WTC11 (cell line): ENCODE results near the gene MXD3. TPM values are rescaled to one million over a fixed set of nuclear protein-coding genes. Genes with fewer than 3 reads are reported as not detected.

Source experiments
- ATAC-seq: fragments of 200-7000 bp; cut with Tn5 transposase; 2 replicates; pipeline ENCODE4 v1.10.0; 2021; ENCODE audit warnings: mild to moderate bottlenecking, moderate library complexity
- CTCF ChIA-PET: fragments of 300-600 bp; sonication (Branson Sonifier 250); formaldehyde crosslinking; loops from one replicate; lab custom pipeline; 2021; ENCODE audit warnings: antibody characterized with exemption; lab: Charles Lee
- POLR2A ChIA-PET: fragments of 350-600 bp; sonication (Branson Sonifier 250); formaldehyde crosslinking; loops from one replicate; lab custom pipeline; 2021; ENCODE audit warnings: antibody characterized with exemption; lab: Charles Lee
- DNase-seq: peaks from one replicate; pipeline ENCODE4 v3.0.0; 2021; ENCODE audit warnings: low spot score
- H3K27ac Mint-ChIP-seq: 2 replicates; pipeline ENCODE4 v1.8.0; 2021; ENCODE audit warnings: mixed read lengths
- H3K27me3 Mint-ChIP-seq: 2 replicates; pipeline ENCODE4 v1.8.0; 2021; ENCODE audit warnings: low read depth, mild to moderate bottlenecking, moderate library complexity, mixed read lengths
- H3K36me3 Mint-ChIP-seq: 2 replicates; pipeline ENCODE4 v1.8.0; 2021; ENCODE audit warnings: mixed read lengths
- H3K4me1 Mint-ChIP-seq: 2 replicates; pipeline ENCODE4 v1.8.0; 2022; ENCODE audit warnings: mixed read lengths
- H3K4me3 Mint-ChIP-seq: 2 replicates; pipeline ENCODE4 v1.8.0; 2021; ENCODE audit warnings: mild to moderate bottlenecking, moderate library complexity, mixed read lengths
- H3K9me3 Mint-ChIP-seq: 2 replicates; pipeline ENCODE4 v1.8.0; 2021; ENCODE audit warnings: mixed read lengths
- ATF1 ChIP-seq: sonication (generic); formaldehyde crosslinking; IDR thresholded peaks from 2 replicates; pipeline ENCODE4 v1.8.1; 2023; ENCODE audit warnings: mild to moderate bottlenecking, moderate library complexity, missing genetic modification reagents
- CBFB ChIP-seq: sonication (generic); formaldehyde crosslinking; IDR thresholded peaks from 2 replicates; pipeline ENCODE4 v1.8.1; 2022; ENCODE audit warnings: mild to moderate bottlenecking, low read depth, missing genetic modification reagents
- CDX4 ChIP-seq: fragments of 250-450 bp; sonication (Bioruptor Pico); IDR thresholded peaks from 2 replicates; pipeline ENCODE4 v1.9.0; 2021; ENCODE audit warnings: moderate library complexity, mild to moderate bottlenecking, inconsistent platforms, borderline replicate concordance
- CREM ChIP-seq: sonication (generic); formaldehyde crosslinking; IDR thresholded peaks from 2 replicates; pipeline ENCODE4 v1.8.1; 2022; ENCODE audit warnings: mild to moderate bottlenecking, missing genetic modification reagents, moderate library complexity
- IRF2 ChIP-seq: sonication (generic); formaldehyde crosslinking; IDR thresholded peaks from 2 replicates; pipeline ENCODE4 v1.8.0; 2022; ENCODE audit warnings: low read depth, missing genetic modification reagents, borderline replicate concordance
- MLX ChIP-seq: sonication (generic); formaldehyde crosslinking; IDR thresholded peaks from 2 replicates; pipeline ENCODE4 v1.8.1; 2023; ENCODE audit warnings: mild to moderate bottlenecking, missing genetic modification reagents, moderate library complexity
- NFATC4 ChIP-seq: fragments of 250-450 bp; sonication (Bioruptor Pico); IDR thresholded peaks from 2 replicates; pipeline ENCODE4 v1.9.0; 2021; ENCODE audit warnings: mild to moderate bottlenecking
- NR3C1 ChIP-seq: sonication (generic); formaldehyde crosslinking; conservative IDR thresholded peaks from 2 replicates; pipeline ENCODE4 v1.8.1; 2023; ENCODE audit warnings: low read depth, mild to moderate bottlenecking, missing genetic modification reagents
- OVOL2 ChIP-seq: fragments of 250-450 bp; sonication (Bioruptor Pico); IDR thresholded peaks from 2 replicates; pipeline ENCODE4 v1.9.0; 2021; ENCODE audit warnings: mild to moderate bottlenecking, borderline replicate concordance
- PREB ChIP-seq: sonication (generic); formaldehyde crosslinking; IDR thresholded peaks from 2 replicates; pipeline ENCODE4 v1.8.1; 2022; ENCODE audit warnings: mild to moderate bottlenecking, missing genetic modification reagents, moderate library complexity, borderline replicate concordance
- SMAD3 ChIP-seq: sonication (generic); formaldehyde crosslinking; IDR thresholded peaks from 2 replicates; pipeline ENCODE4 v1.8.0; 2022; ENCODE audit warnings: missing genetic modification reagents, mild to moderate bottlenecking, borderline replicate concordance
- SP1 ChIP-seq: sonication (generic); formaldehyde crosslinking; conservative IDR thresholded peaks from 2 replicates; pipeline ENCODE4 v1.8.1; 2022; ENCODE audit warnings: missing genetic modification reagents
- TEAD1 ChIP-seq: sonication (generic); formaldehyde crosslinking; IDR thresholded peaks from 2 replicates; pipeline ENCODE4 v1.8.0; 2022; ENCODE audit warnings: mild to moderate bottlenecking, missing genetic modification reagents
- TEAD4 ChIP-seq: sonication (generic); formaldehyde crosslinking; IDR thresholded peaks from 2 replicates; pipeline ENCODE4 v1.8.0; 2022; ENCODE audit warnings: mild to moderate bottlenecking, missing genetic modification reagents
- TP53 ChIP-seq: sonication (generic); formaldehyde crosslinking; IDR thresholded peaks from 2 replicates; pipeline ENCODE4 v1.8.1; 2023; ENCODE audit warnings: mild to moderate bottlenecking, missing genetic modification reagents
- USF1 ChIP-seq: sonication (generic); formaldehyde crosslinking; IDR thresholded peaks from 2 replicates; pipeline ENCODE4 v1.8.0; 2022; ENCODE audit warnings: mild to moderate bottlenecking, missing genetic modification reagents
- ZNF416 ChIP-seq: fragments of 250-450 bp; sonication (Bioruptor Pico); IDR thresholded peaks from 2 replicates; pipeline ENCODE4 v1.9.0; 2021; ENCODE audit warnings: mild to moderate bottlenecking, inconsistent platforms
- total RNA-seq: library from RNA; stranded (reverse); gene quantifications from 3 replicates; pipeline ENCODE4 v1.2.3, GENCODE V29; 2021
- TF ChIP-seq, protein P1 (sequence below): sonication (generic); formaldehyde crosslinking; IDR thresholded peaks from 2 replicates; pipeline ENCODE4 v1.8.0; 2023; ENCODE audit warnings: mild to moderate bottlenecking, missing genetic modification reagents
- TF ChIP-seq, protein P2 (sequence below): sonication (generic); formaldehyde crosslinking; IDR thresholded peaks from 2 replicates; pipeline ENCODE4 v1.8.0; 2022; ENCODE audit warnings: mild to moderate bottlenecking, missing genetic modification reagents
- TF ChIP-seq, protein P3 (sequence below): sonication (generic); formaldehyde crosslinking; IDR thresholded peaks from 2 replicates; pipeline ENCODE4 v1.8.1; 2023; ENCODE audit warnings: mild to moderate bottlenecking, missing genetic modification reagents

MXD3 gene
- total RNA-seq, 1 experiment from 2014 or later: 25.7 TPM

DNA sequence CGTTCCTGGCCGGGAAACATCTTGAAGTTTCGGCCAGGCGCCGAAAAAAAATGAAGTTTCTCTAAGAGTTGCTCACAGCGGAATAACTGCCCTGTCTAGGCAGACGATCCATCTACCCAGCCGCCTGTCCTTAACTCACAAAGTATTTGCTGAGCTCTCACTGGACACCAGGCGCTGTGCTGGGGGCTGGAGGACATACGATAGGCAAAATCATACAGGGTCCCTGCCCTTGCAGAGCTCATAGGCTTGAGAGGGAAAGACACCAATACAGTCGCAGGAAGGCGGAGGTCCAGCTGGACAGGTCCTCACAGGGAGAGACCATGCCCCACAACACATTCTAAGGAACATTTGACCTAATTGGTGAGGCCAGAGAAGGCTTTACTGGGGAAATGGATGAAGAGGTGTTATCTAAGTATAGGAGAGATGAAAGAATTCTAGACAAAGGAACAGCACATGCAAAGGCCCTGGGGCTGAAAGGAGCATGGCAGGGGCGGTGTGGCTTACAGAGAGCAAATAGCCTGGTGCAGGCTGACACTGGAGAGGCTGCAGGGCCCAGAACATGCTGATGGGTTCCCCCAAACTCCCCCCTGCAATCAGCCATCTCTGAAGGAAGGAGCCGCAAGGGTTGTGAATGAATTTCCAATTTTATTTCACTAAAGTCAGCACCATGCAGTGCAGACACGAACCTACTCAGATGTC lies 2.0 kb upstream of the MXD3 start:
- no peaks in the 10 kb centered on the region for H3K27me3 Mint-ChIP-seq
- no peak for TF ChIP-seq NFATC4 (CRISPR knock-in tag)
- no peak for TF ChIP-seq SMAD3 (CRISPR knock-in tag)
- TF ChIP-seq CDX4 (CRISPR knock-in tag): no peak
- TF ChIP-seq CBFB: no peak
- no peak for TF ChIP-seq IRF2 (CRISPR knock-in tag)
- TF ChIP-seq TEAD4 (CRISPR knock-in tag): no peak
- TF ChIP-seq MLX (CRISPR knock-in tag): no peak
- TF ChIP-seq ZNF416 (CRISPR knock-in tag): no peak
- no peak for TF ChIP-seq NR3C1
- TF ChIP-seq TP53 (CRISPR knock-in tag): no peak
- TF ChIP-seq OVOL2 (CRISPR knock-in tag): no peak
- H3K36me3 Mint-ChIP-seq: peaks cover 2% of the 10 kb centered on the region; the same call in 1 of the 2 replicates
- DNase-seq: no peak
- ChIA-PET POLR2A (interaction anchor here (0.7 to 2.3 kb wide), 2 partner anchors 57 to 65 kb away, joined by 5 to 8 read pairs; no protein-coding TSS in a partner anchor), CTCF (interaction anchor here (0.8 to 4.5 kb wide), 11 partner anchors 12 to 202 kb away, joined by 3 to 91 read pairs (median 6); partner anchors contain the start of genes DOK3 and PRR7)
- ATAC-seq: no peak
- H3K9me3 Mint-ChIP-seq: no peaks in the 10 kb centered on the region
- peaks cover 25% of the 10 kb centered on the region for H3K4me1 Mint-ChIP-seq
- H3K27ac Mint-ChIP-seq: no peak overlapping the region
- H3K4me3 Mint-ChIP-seq: no peak overlapping the region

DNA sequence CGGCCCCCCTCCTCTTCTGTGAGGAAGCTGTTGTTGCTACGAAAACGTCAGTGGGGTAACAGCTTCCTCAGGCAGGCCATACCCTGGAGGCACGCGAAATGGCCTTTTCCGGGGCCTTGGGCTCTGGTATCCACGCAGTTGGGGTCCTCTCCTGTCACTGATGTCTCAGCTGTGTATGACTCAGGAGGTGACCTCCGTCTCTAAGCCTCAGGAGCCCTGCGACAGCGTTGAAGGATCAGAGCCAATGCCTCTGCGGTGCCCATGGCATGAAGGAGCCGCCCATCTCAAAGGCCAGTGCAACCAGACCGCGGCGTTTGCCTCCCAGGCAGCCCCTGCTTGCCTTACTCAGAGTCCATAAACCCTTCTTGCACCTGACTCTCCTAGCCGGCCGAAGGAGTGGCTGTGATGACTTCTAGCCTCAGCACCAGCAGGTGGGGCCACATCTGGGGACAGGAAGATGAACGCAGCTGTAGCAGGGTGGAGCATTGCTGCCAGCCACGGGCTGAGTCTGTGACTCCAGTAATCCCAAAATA lies 1.0 kb upstream of the MXD3 start:
- no peaks in the 10 kb centered on the region for H3K9me3 Mint-ChIP-seq
- peak overlapping the region; percentile 32; the same call in 1 of the 2 replicates for H3K27ac Mint-ChIP-seq
- H3K36me3 Mint-ChIP-seq: peaks cover 2% of the 10 kb centered on the region; the same call in 1 of the 2 replicates
- ChIA-PET CTCF (interaction anchor here (0.5 to 4.5 kb wide), 20 partner anchors 11 to 201 kb away, joined by 3 to 91 read pairs (median 6); partner anchors contain the start of genes PDLIM7 and PRR7), POLR2A (interaction anchor here (0.6 to 2.3 kb wide), 4 partner anchors 9 to 114 kb away, joined by 3 to 8 read pairs (median 4); partner anchors contain the start of genes GRK6, PRELID1 and RAB24)
- peaks cover 18% of the 10 kb centered on the region for H3K4me1 Mint-ChIP-seq
- ATAC-seq (peak; percentile 4), DNase-seq (peak; percentile 55)
- no peaks in the 10 kb centered on the region for H3K27me3 Mint-ChIP-seq
- peak overlapping the region; percentile 64 for H3K4me3 Mint-ChIP-seq
- TF ChIP-seq, protein P1, sequence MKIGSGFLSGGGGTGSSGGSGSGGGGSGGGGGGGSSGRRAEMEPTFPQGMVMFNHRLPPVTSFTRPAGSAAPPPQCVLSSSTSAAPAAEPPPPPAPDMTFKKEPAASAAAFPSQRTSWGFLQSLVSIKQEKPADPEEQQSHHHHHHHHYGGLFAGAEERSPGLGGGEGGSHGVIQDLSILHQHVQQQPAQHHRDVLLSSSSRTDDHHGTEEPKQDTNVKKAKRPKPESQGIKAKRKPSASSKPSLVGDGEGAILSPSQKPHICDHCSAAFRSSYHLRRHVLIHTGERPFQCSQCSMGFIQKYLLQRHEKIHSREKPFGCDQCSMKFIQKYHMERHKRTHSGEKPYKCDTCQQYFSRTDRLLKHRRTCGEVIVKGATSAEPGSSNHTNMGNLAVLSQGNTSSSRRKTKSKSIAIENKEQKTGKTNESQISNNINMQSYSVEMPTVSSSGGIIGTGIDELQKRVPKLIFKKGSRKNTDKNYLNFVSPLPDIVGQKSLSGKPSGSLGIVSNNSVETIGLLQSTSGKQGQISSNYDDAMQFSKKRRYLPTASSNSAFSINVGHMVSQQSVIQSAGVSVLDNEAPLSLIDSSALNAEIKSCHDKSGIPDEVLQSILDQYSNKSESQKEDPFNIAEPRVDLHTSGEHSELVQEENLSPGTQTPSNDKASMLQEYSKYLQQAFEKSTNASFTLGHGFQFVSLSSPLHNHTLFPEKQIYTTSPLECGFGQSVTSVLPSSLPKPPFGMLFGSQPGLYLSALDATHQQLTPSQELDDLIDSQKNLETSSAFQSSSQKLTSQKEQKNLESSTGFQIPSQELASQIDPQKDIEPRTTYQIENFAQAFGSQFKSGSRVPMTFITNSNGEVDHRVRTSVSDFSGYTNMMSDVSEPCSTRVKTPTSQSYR: peak; percentile 64; the same call in 1 of the 2 replicates
- TF ChIP-seq CREM (CRISPR knock-in tag) (0 out of 2 replicates have a peak, but pooled peaks have one; percentile 2), SP1 (CRISPR knock-in tag) (no peak), PREB (CRISPR knock-in tag) (no peak), USF1 (0 out of 2 replicates have a peak, but pooled peaks have one; percentile 44), TEAD1 (0 out of 2 replicates have a peak, but pooled peaks have one; percentile 18), MLX (CRISPR knock-in tag) (peak; percentile 79; the same call in 1 of the 2 replicates), ATF1 (CRISPR knock-in tag) (0 out of 2 replicates have a peak, but pooled peaks have one; percentile 71)
- TF ChIP-seq, protein P2, sequence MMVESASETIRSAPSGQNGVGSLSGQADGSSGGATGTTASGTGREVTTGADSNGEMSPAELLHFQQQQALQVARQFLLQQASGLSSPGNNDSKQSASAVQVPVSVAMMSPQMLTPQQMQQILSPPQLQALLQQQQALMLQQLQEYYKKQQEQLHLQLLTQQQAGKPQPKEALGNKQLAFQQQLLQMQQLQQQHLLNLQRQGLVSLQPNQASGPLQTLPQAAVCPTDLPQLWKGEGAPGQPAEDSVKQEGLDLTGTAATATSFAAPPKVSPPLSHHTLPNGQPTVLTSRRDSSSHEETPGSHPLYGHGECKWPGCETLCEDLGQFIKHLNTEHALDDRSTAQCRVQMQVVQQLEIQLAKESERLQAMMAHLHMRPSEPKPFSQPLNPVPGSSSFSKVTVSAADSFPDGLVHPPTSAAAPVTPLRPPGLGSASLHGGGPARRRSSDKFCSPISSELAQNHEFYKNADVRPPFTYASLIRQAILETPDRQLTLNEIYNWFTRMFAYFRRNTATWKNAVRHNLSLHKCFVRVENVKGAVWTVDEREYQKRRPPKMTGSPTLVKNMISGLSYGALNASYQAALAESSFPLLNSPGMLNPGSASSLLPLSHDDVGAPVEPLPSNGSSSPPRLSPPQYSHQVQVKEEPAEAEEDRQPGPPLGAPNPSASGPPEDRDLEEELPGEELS (CRISPR knock-in tag): no peak
- TF ChIP-seq, protein P3, sequence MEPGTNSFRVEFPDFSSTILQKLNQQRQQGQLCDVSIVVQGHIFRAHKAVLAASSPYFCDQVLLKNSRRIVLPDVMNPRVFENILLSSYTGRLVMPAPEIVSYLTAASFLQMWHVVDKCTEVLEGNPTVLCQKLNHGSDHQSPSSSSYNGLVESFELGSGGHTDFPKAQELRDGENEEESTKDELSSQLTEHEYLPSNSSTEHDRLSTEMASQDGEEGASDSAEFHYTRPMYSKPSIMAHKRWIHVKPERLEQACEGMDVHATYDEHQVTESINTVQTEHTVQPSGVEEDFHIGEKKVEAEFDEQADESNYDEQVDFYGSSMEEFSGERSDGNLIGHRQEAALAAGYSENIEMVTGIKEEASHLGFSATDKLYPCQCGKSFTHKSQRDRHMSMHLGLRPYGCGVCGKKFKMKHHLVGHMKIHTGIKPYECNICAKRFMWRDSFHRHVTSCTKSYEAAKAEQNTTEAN: no peak
